HepG2 (cell line): Measurements from ENCODE around the gene SIRT1. TPM values are rescaled to one million over a fixed set of nuclear protein-coding genes. Genes with fewer than 3 reads are reported as not detected.

Source experiments
- DMTF1 ChIP-seq: sonication (generic); formaldehyde crosslinking; IDR thresholded peaks from 2 replicates; pipeline ENCODE4 v1.4.0; 2020; ENCODE audit warnings: mild to moderate bottlenecking, missing genetic modification reagents
- GZF1 ChIP-seq: sonication (generic); formaldehyde crosslinking; IDR thresholded peaks from 2 replicates; pipeline ENCODE4 v1.5.1; 2020; ENCODE audit warnings: mild to moderate bottlenecking, missing genetic modification reagents
- JUND ChIP-seq: sonication (generic); formaldehyde crosslinking; IDR thresholded peaks from 2 replicates; pipeline ENCODE4 v1.8.0; 2022; ENCODE audit warnings: mild to moderate bottlenecking, missing genetic modification reagents
- MBD4 ChIP-seq: IDR thresholded peaks from 2 replicates; pipeline ENCODE4 v1.6.1; 2012; ENCODE audit warnings: low read length, inconsistent platforms, borderline replicate concordance
- MYC ChIP-seq: sonication (generic); formaldehyde crosslinking; IDR thresholded peaks from 2 replicates; pipeline ENCODE4 v1.9.0; 2021; ENCODE audit warnings: missing genetic modification reagents, borderline replicate concordance
- PHF5A ChIP-seq: IDR thresholded peaks from one replicate; pipeline ENCODE4 v1.6.1; 2018; ENCODE audit warnings: low read depth, missing genetic modification reagents; ENCODE audit not compliant: unreplicated experiment
- RARA ChIP-seq: IDR thresholded peaks from 2 replicates; pipeline ENCODE4 v1.6.1; 2016; ENCODE audit warnings: missing genetic modification reagents, missing compliant biosample characterization
- RFX1 ChIP-seq: fragments of 450-650 bp; IDR thresholded peaks from 2 replicates; pipeline ENCODE4 v1.6.1; 2017
- SATB2 ChIP-seq: sonication (generic); formaldehyde crosslinking; IDR thresholded peaks from 2 replicates; pipeline ENCODE4 v1.5.0; 2020; ENCODE audit warnings: missing genetic modification reagents
- SP140L ChIP-seq: sonication (generic); formaldehyde crosslinking; IDR thresholded peaks from 2 replicates; pipeline ENCODE4 v1.4.0; 2020; ENCODE audit warnings: missing genetic modification reagents, borderline replicate concordance
- ZMYM4 ChIP-seq: sonication (generic); formaldehyde crosslinking; IDR thresholded peaks from 2 replicates; pipeline ENCODE4 v1.8.1; 2023; ENCODE audit warnings: mild to moderate bottlenecking, missing genetic modification reagents
- ZNF510 ChIP-seq: sonication (generic); formaldehyde crosslinking; IDR thresholded peaks from 2 replicates; pipeline ENCODE4 v1.4.0; 2020; ENCODE audit warnings: low read depth, mild to moderate bottlenecking, missing genetic modification reagents
- ZNF780A ChIP-seq: sonication (generic); formaldehyde crosslinking; IDR thresholded peaks from 2 replicates; pipeline ENCODE4 v1.8.0; 2022; ENCODE audit warnings: mild to moderate bottlenecking, missing genetic modification reagents, moderate library complexity
- ZNF878 ChIP-seq: sonication (generic); formaldehyde crosslinking; IDR thresholded peaks from 2 replicates; pipeline ENCODE4 v1.8.1; 2023; ENCODE audit warnings: mild to moderate bottlenecking, missing genetic modification reagents, moderate library complexity
- ZSCAN22 ChIP-seq: sonication (generic); formaldehyde crosslinking; IDR thresholded peaks from 2 replicates; pipeline ENCODE4 v1.4.0; 2020; ENCODE audit warnings: mild to moderate bottlenecking, missing genetic modification reagents
- polyA plus RNA-seq, 8 experiments: library from polyadenylated mRNA; depleted of rRNA in 3 of 8; stranded (reverse) in 7 of 8; unstranded in 1 of 8; fragments of >200 nt; fragmentation: Illumina TruSeq in 4 of 8; extraction: Trizol in 4 of 8; gene quantifications; 2 replicates each; pipeline versions ENCODE4 v1.2.1 to v1.2.3, GENCODE V29; 2011 to 2016; ENCODE audit warnings: low read depth in 4 of 8, missing spikeins in 1 of 8, mixed read lengths in 1 of 8; ENCODE audit not compliant: insufficient read depth in 1 of 8
- total RNA-seq, 5 experiments: library from RNA; depleted of rRNA; stranded (reverse); fragments of >200 nt; fragmentation: Illumina TruSeq; extraction: Trizol; gene quantifications; 2 replicates each; pipeline ENCODE4 v1.2.3, GENCODE V29; 2016; ENCODE audit warnings: low read depth in 1 of 5
- TF ChIP-seq, protein P1 (sequence below): sonication (generic); formaldehyde crosslinking; IDR thresholded peaks from 2 replicates; pipeline ENCODE4 v1.8.0; 2022; ENCODE audit warnings: mild to moderate bottlenecking, missing genetic modification reagents, borderline replicate concordance
- TF ChIP-seq, protein P2 (sequence below): sonication (generic); formaldehyde crosslinking; IDR thresholded peaks from 2 replicates; pipeline ENCODE4 v1.4.0; 2020; ENCODE audit warnings: missing genetic modification reagents, mild to moderate bottlenecking, borderline replicate concordance
- TF ChIP-seq, protein P3 (sequence below): sonication (generic); formaldehyde crosslinking; IDR thresholded peaks from 2 replicates; pipeline ENCODE4 v1.5.1; 2020; ENCODE audit warnings: mild to moderate bottlenecking, missing genetic modification reagents
- TF ChIP-seq, protein P4 (sequence below): sonication (generic); formaldehyde crosslinking; IDR thresholded peaks from 2 replicates; pipeline ENCODE4 v1.4.0; 2020; ENCODE audit warnings: mild to moderate bottlenecking, missing genetic modification reagents

SIRT1 gene
- total and polyA plus RNA-seq, 2 of the 13 experiments (the other 11 are each of a cell fraction or from before 2014, with no cell fraction given): 9.4 to 10.2 TPM

DNA sequence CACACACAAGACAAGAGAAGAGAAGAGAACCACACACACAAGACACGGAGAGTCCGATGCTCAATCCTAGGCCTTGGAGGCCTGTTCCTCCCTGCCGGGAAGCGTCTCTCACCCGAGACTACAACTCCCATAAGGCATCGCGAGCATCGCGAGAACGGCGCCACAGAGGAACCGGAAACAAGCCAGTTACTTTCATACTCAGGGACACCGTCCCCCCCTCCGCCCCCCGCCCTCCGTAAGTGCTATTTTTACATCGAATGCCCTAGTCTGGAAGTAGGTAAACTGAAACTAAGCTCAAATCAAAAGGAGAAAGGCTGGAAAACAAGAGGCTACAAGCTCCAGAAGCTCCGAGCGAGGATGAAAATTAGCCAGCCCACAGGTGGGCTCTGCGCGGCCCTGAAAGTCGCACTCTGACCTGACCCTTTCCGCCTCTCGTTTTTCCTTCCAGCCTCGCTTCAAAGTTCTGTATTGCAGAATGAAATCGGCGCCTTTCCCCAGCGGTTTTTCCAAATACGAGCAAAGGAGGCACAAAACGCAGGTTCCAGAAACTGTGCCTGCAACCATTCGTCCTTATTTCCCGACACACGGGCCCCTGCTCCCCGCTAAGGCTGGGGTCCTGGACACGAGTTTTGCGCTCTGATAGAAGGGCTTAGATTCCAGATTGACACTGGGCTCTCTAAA, 35.0 kb upstream of the SIRT1 start (continued):
- TF ChIP-seq ZNF878 (no peak), RARA (no peak), RFX1 (no peak), GZF1 (no peak), ZNF780A (CRISPR knock-in tag) (no peak), SATB2 (no peak), ZMYM4 (peak; percentile 74), JUND (CRISPR knock-in tag) (no peak), ZNF510 (no peak), MYC (CRISPR knock-in tag) (no peak), SP140L (CRISPR knock-in tag) (peak; percentile 35; the same call in 1 of the 2 replicates), PHF5A (peak; percentile 36), ZSCAN22 (CRISPR knock-in tag) (no peak), MBD4 (no peak), DMTF1 (CRISPR knock-in tag) (no peak)
- TF ChIP-seq, protein P1, sequence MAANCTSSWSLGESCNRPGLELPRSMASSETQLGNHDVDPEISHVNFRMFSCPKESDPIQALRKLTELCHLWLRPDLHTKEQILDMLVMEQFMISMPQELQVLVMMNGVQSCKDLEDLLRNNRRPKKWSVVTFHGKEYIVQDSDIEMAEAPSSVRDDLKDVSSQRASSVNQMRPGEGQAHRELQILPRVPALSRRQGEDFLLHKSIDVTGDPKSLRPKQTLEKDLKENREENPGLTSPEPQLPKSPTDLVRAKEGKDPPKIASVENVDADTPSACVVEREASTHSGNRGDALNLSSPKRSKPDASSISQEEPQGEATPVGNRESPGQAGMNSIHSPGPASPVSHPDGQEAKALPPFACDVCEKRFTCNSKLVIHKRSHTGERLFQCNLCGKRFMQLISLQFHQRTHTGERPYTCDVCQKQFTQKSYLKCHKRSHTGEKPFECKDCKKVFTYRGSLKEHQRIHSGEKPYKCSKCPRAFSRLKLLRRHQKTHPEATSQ (CRISPR knock-in tag): no peak
- TF ChIP-seq, protein P2, sequence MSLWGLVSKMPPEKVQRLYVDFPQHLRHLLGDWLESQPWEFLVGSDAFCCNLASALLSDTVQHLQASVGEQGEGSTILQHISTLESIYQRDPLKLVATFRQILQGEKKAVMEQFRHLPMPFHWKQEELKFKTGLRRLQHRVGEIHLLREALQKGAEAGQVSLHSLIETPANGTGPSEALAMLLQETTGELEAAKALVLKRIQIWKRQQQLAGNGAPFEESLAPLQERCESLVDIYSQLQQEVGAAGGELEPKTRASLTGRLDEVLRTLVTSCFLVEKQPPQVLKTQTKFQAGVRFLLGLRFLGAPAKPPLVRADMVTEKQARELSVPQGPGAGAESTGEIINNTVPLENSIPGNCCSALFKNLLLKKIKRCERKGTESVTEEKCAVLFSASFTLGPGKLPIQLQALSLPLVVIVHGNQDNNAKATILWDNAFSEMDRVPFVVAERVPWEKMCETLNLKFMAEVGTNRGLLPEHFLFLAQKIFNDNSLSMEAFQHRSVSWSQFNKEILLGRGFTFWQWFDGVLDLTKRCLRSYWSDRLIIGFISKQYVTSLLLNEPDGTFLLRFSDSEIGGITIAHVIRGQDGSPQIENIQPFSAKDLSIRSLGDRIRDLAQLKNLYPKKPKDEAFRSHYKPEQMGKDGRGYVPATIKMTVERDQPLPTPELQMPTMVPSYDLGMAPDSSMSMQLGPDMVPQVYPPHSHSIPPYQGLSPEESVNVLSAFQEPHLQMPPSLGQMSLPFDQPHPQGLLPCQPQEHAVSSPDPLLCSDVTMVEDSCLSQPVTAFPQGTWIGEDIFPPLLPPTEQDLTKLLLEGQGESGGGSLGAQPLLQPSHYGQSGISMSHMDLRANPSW (CRISPR knock-in tag): no peak
- TF ChIP-seq, protein P3, sequence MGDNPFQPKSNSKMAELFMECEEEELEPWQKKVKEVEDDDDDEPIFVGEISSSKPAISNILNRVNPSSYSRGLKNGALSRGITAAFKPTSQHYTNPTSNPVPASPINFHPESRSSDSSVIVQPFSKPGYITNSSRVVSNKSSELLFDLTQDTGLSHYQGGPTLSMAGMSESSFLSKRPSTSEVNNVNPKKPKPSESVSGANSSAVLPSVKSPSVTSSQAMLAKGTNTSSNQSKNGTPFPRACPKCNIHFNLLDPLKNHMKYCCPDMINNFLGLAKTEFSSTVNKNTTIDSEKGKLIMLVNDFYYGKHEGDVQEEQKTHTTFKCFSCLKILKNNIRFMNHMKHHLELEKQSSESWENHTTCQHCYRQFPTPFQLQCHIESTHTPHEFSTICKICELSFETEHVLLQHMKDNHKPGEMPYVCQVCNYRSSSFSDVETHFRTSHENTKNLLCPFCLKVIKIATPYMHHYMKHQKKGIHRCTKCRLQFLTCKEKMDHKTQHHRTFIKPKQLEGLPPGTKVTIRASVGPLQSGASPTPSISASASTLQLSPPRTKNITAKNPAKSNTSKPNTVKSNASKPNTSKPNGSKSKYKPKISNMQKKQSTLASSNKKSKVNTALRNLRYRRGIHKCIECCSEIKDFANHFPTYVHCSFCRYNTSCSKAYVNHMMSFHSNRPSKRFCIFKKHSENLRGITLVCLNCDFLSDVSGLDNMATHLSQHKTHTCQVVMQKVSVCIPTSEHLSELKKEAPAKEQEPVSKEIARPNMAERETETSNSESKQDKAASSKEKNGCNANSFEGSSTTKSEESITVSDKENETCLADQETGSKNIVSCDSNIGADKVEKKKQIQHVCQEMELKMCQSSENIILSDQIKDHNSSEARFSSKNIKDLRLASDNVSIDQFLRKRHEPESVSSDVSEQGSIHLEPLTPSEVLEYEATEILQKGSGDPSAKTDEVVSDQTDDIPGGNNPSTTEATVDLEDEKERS: no peak
- TF ChIP-seq, protein P4, sequence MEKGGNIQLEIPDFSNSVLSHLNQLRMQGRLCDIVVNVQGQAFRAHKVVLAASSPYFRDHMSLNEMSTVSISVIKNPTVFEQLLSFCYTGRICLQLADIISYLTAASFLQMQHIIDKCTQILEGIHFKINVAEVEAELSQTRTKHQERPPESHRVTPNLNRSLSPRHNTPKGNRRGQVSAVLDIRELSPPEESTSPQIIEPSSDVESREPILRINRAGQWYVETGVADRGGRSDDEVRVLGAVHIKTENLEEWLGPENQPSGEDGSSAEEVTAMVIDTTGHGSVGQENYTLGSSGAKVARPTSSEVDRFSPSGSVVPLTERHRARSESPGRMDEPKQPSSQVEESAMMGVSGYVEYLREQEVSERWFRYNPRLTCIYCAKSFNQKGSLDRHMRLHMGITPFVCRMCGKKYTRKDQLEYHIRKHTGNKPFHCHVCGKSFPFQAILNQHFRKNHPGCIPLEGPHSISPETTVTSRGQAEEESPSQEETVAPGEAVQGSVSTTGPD (CRISPR knock-in tag): no peak
